Measurements from ENCODE around the gene RPS23.

RPS23 gene

GRCh38 chr5:82277987-82278710, at the start of gene RPS23:
RPS23 (minus strand) TSS chr5:82278354; CDS start chr5:82278323, 31 bp downstream.
- peak; percentile 80 for DNase-seq (ENCODE audit: low spot score)

DNA sequence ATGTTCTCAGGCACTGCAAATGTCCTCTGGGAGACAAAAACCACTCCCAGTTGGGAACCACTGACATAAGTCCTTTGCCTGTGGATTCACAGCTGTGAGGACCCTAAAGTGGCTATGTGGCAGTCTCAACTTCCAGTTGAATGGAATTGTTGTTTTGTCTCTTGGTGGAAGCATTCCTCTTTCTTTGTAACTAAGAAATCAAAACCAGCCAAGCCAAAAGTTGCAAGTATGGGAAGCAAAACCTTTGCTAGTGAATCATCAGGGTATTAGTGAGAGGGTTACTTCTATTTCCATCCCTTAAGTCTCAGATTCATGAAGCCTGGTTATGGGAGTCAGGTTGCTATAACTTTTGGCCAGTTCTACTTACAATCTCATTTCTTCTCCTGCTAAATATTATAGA, 49.8 kb upstream of the RPS23 start:
- no peak for DNase-seq (ENCODE audit: low spot score)

- DNase-seq (ENCODE audit: low spot score): no peak
These were observed 47.8 kb upstream of the RPS23 start for GRCh38 chr5:82325996-82326395.

GRCh38 chr5:82325155-82325554, 47.0 kb upstream of the RPS23 start:
- DNase-seq (ENCODE audit: low spot score): no peak

DNA sequence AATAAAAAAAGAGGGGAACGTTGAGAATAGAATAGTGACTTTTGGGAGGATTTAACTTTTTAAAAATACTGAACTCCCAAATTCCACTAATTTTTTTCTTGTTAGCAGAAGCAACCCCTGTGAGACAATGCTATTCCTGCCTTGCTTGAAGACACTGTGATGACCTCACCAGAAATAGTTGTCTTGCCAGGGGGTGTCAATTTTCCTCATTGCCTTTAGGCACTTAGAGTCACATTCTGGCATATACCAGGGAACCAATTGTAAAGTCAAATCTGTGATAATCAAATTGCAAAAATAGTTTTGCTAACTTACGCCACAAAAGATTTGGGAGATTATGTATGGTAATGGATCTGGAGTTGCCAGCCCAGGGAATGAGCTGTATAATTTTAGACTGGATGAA, 42.8 kb upstream of the RPS23 start:
- no peak for DNase-seq (ENCODE audit: low spot score)

DNA sequence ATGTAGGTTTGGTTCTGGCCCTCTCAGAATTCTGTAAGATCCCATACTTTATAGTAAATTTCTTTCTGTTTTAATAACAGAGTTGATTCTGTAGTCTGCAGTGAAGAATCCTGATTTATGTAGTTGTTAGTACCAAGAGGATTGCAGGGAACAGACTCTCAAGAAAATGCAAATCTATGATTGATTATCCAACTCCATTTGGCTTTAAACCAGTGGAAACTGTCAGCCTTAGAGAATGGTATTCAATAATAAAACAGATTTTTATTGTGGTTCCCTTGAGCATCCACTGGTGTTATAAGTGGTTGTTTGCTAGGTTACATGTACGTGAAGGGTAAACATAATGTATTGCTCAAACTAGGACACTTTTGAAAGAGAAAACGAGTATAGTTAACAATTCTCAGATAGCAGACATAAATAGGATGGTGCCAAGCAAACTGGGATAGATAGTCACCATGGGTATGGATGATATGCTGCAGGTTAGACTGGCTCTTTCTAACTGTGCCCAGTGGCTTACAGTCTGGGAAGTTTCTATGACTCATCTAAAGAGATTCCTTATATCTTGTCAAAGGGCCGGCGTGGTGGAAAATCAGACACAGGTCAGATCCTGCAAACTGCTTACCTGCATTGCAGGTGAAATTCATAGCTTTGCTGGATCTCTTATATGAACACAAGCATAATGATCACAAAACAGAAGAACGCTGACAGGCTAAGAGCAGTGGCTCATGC, 41.7 kb upstream of the RPS23 start:
- DNase-seq (ENCODE audit: low spot score): no peak

DNA sequence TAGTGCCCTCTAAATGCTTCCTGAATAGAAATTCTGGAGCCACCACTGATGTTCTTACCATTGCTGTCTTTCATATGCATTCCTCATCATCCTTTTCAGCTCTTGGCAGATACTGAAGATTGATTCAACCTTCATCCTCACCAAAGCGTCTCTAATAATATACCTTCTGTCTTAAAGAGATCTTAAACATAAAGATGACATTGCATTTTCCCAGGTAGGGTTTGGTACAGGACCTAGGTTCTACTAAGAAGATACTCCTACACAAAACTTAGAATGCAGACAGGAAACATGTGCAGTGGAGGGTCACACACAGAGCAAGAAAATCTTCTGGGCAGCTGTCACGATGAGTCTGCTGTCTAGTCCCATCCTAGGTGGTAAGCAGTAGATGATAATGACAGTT, 41.0 kb upstream of the RPS23 start:
- DNase-seq (ENCODE audit: low spot score): no peak

- no peak for DNase-seq (ENCODE audit: low spot score)
These were observed 37.0 kb upstream of the RPS23 start for GRCh38 chr5:82314964-82315758.

DNA sequence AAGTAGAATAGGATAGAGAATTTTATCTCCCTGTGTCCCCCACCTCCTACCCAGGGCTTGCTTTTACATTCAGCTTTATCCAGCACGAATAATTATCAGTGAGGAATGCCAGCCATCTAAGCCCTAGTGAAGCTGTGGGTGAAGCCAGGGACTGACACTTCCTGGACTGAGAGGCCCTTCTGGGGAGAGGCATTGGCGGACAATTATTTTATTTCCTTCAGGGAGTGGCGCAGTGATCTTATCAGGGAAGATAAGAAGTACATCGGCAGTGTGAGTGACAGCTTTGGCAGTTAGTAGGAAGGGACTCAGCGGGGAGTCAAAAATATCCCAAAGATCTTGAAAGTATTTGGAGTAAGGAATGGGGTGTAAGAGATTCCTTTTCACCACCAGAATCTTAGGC, 34.9 kb upstream of the RPS23 start:
- DNase-seq (ENCODE audit: low spot score): no peak

DNA sequence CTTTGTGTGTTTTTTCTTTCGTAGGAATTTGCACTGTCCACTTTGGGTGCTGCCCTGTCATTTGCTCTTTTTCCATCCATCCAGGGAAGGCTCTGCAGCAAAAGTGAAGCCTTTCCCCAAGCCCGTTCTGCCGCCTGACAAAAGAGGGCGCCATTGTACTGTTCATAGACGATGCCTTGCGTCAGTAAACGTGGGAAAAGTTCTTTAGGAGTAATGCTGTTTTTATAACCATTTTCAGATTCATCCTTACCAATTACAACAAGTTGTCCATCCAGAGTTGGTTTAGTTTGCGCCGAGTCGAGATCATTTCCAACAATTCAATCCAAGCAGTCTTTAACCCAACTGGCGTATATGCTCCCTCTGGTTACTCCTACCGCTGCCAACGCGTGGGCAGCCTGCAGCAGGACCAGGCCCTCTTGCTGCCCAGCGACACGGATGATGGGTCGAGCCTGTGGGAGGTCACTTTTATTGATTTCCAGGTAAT, 34.3 kb upstream of the RPS23 start:
- DNase-seq (ENCODE audit: low spot score): peak; percentile 35

DNA sequence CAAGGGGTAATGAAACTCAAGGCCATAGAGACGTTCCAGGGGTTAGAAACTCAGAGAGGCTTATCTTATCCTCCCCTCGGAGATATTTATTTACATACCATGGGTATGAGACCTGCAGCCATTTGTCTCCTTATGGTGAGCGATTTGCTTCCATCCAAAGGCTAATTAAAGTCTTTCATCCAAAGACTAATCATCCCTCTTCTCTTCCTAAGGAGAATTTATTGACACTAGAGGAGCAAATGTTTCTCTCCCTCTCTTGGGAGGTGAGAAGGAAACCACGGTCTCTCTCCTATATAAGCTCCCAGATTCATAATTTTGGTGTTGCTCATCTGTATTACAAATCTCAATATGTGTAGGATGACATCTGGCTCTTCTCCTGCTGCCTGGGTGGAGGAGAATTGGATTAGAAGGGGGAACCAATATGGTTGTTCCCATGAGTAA, 31.0 kb upstream of the RPS23 start:
- DNase-seq (ENCODE audit: low spot score): no peak

GRCh38 chr5:82308416-82308815, 30.3 kb upstream of the RPS23 start:
- no peak for DNase-seq (ENCODE audit: low spot score)

DNA sequence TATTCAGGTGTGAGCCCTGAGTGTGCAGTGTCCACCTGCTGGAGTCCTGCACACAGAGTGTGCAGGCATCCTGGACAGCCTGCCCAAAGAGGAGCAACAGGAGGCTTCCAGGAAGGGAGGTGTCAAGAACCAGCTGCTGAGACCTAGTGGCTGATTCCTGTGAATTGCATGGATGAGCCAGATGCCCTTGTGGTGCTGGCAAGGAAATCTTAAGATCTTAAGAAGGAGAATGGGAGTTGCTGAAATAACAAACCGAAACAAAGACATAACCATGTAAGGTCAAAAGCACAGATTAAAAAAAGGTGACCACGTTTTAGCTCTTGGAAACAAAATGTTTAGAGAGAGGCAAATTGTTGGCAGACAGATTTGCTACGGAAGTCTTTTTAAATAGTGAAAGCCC, 29.3 kb upstream of the RPS23 start:
- DNase-seq (ENCODE audit: low spot score): no peak

GRCh38 chr5:82306151-82306550, 28.0 kb upstream of the RPS23 start:
- DNase-seq (ENCODE audit: low spot score): no peak

DNA sequence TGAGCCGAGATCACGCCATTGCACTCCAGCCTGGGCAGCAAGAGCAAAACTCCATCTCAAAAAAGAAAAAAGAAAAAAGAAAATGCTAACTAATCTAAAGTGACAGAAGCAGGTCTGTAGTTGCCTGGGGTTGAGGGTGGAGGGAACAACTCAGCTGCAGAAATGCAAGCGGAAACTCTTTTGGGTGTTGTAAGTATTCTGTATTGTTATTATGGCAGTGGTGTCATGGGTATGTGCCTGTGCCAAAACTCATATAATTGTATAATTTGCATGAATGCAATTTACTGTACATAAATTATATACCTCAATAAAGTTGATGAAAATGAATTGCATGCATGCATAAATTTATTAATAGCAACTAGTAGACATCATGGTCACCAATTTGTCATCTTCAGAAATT, 23.0 kb upstream of the RPS23 start:
- no peak for DNase-seq (ENCODE audit: low spot score)

GRCh38 chr5:82298668-82299067, 20.5 kb upstream of the RPS23 start:
- DNase-seq (ENCODE audit: low spot score): no peak

DNA sequence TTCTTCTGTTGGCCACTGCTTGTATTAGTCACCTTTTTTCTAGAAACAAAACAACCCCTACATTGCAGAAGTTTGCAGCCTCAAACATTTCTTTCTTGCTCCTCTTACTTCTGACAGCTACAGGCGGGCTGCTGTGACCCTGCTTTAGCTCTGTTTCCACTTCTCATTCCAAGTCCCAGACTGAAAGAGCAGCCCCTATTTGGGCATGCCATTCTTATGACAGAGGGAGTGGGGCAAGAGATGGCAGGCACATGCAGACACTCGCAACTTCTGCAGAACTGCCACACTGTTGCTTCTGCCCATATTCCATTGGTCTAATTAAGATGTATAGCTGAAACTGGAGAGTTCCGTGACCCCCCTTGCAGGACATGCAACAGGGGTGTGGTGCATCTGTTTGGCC, 19.6 kb upstream of the RPS23 start:
- DNase-seq (ENCODE audit: low spot score): no peak

DNA sequence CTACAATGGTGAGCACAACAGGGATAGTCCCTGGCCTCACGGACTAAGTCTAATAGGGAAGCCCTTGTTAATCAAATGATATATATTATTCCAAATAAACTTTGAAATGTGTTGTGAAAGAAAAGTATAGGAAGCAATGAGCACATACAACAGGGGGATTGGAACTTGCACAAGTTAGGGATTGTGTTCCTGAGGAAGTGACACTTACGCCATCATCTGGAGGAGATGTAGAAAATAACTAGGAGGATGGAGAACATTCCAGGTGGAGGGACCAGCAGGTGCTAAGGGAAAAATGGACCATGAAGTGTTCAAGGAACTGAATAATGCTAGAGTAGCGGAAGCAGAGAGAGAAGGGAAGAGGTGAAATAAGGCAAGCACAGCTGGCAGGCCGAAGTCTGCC, 18.8 kb upstream of the RPS23 start:
- no peak for DNase-seq (ENCODE audit: low spot score)

DNA sequence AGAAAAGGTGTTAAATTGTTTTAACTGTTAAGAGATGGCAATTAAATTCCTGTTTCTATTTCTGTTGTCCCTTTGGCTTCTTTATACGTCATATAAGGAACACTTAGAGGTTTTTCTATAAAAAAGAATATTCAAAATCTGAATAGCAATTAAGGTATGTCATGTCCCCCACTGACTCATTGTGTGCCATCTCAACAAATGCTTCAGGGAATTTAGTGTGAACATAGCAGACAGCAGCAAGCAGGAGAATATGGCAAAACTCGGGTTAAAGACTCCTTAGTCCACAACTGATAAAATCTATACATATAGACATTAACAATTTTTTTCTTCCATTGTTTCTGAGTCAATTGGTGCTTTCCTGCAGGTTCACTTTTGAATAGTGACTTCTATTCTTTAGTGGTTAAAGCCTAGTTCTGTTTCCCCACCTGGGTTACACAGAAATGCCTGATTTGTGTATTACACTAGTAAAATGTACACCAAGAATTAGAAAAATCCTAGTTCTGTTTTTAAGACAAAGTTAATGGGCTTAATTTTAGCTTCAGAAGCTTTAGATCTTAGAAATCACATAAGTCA, 17.9 kb upstream of the RPS23 start:
- DNase-seq (ENCODE audit: low spot score): no peak

GRCh38 chr5:82295144-82295543, 17.0 kb upstream of the RPS23 start:
- no peak for DNase-seq (ENCODE audit: low spot score)

GRCh38 chr5:82291420-82291819, 13.3 kb upstream of the RPS23 start:
- DNase-seq (ENCODE audit: low spot score): no peak

- no peak for DNase-seq (ENCODE audit: low spot score)
These were observed 12.8 kb upstream of the RPS23 start for GRCh38 chr5:82290908-82291307.

Measured in HuH-7 (cell line).